Frontal cortex (tissue), 4 donors: ENCODE data around the gene FAM217B. TPM values are rescaled to one million over a fixed set of nuclear protein-coding genes. Genes with fewer than 3 reads are reported as not detected.

Source experiments
- DNase-seq, 2 donors: peaks; one replicate each; pipeline ENCODE4 v3.0.0; 2012; ENCODE audit warnings: low spot score in 2 of 2
- FAIRE-seq: peaks from 2 replicates; lab custom pipeline; 2012; peaks lifted over from hg19 to GRCh38; lab: Jason Lieb, UNC
- total RNA-seq: library from RNA; depleted of rRNA; stranded (reverse); fragments of >200 nt; gene quantifications from one replicate; pipeline ENCODE4 v1.2.3, GENCODE V29; 2014
- donor health status: control.
- donor health status: control.
- donor health status: control.

Gene FAM217B
- total RNA-seq, 1 donor from 2014 or later = 32.6 TPM

GRCh38 chr20:59971428-59971827 is 31.2 kb downstream of the FAM217B start:
- FAIRE-seq (no peak), DNase-seq (no peak)

- FAIRE-seq = no peak
These were observed 32.0 kb downstream of the FAM217B start for GRCh38 chr20:59972037-59972801.

GRCh38 chr20:59976156-59976782 is 36.1 kb downstream of the FAM217B start:
- no peak for FAIRE-seq
- no peak for DNase-seq

More at GRCh38 chr20:59972037-59972801, 32.0 kb downstream of the FAM217B start:
- no peak for DNase-seq

GRCh38 chr20:59977086-59977485 is 36.9 kb downstream of the FAM217B start:
- DNase-seq = no peak

GRCh38 chr20:59983076-59983475 is 42.9 kb downstream of the FAM217B start:
- FAIRE-seq (no peak), DNase-seq (no peak)

More at GRCh38 chr20:59977086-59977485, 36.9 kb downstream of the FAM217B start:
- no peak for FAIRE-seq

- FAIRE-seq (no peak), DNase-seq (no peak)
These were observed 44.4 kb downstream of the FAM217B start for GRCh38 chr20:59984541-59984940.

GRCh38 chr20:59985164-59985563 is 45.0 kb downstream of the FAM217B start:
- FAIRE-seq = no peak
- DNase-seq = no peak

GRCh38 chr20:59985864-59986263 is 45.7 kb downstream of the FAM217B start:
- DNase-seq (no peak), FAIRE-seq (no peak)

GRCh38 chr20:59987135-59987534 is 46.9 kb downstream of the FAM217B start:
- no peak for FAIRE-seq
- no peak for DNase-seq

GRCh38 chr20:59988141-59988540 is 48.0 kb downstream of the FAM217B start:
- no peak for DNase-seq
- no peak for FAIRE-seq

GRCh38 chr20:59992526-59993084 is 52.4 kb downstream of the FAM217B start:
- DNase-seq (no peak), FAIRE-seq (no peak)

- DNase-seq (no peak), FAIRE-seq (no peak)
These were observed 53.7 kb downstream of the FAM217B start for GRCh38 chr20:59993736-59994430.

- DNase-seq = peak in 1 of 2 donors; percentile 24
- no peak for FAIRE-seq
These were observed 54.5 kb downstream of the FAM217B start for GRCh38 chr20:59994697-59995122.

- DNase-seq (no peak), FAIRE-seq (no peak)
These were observed 55.9 kb downstream of the FAM217B start for GRCh38 chr20:59996108-59996507.

GRCh38 chr20:59997896-59998295 is 57.7 kb downstream of the FAM217B start:
- FAIRE-seq = no peak
- DNase-seq = no peak

Other genes with a start within 250 kb of the FAM217B start
- 4.1 TPM for gene SYCP2, start 6.8 kb upstream of the FAM217B start, total RNA-seq
- gene PPP1R3D, start 84 bp upstream of the FAM217B start, total RNA-seq = 2.4 TPM
- gene CDH26, start 18.0 kb downstream of the FAM217B start, total RNA-seq = 0.41 TPM